Measurements from ENCODE around the gene ETV6. TPM values are rescaled to one million over a fixed set of nuclear protein-coding genes. Genes with fewer than 3 reads are reported as not detected.
A peak's percentile ranks its signal among the peaks of the same experiment; 100 is the strongest.

ETV6 gene
- total RNA-seq, 2 donors from 2014 or later: 54.6 to 64.3 TPM

GRCh38 chr12:11684811-11685210 lies 35.3 kb downstream of the ETV6 start:
- DNase-seq: no peak
- intact Hi-C loops (cut with DNase I, micrococcal nuclease): no loop called here
- ATAC-seq: no peak

- intact Hi-C loops (cut with DNase I, micrococcal nuclease): no loop called here
- ATAC-seq (peak; percentile 30), DNase-seq (no peak)
Measured at GRCh38 chr12:11685316-11685715, 35.8 kb downstream of the ETV6 start.

- intact Hi-C loops (cut with DNase I, micrococcal nuclease): no loop called here
- DNase-seq: no peak
Measured at GRCh38 chr12:11685716-11686115, 36.2 kb downstream of the ETV6 start.

GRCh38 chr12:11686120-11686519 lies 36.6 kb downstream of the ETV6 start:
- peak; percentile 67 for ATAC-seq
- intact Hi-C loops (cut with DNase I, micrococcal nuclease): no loop called here
- DNase-seq: no peak

More at GRCh38 chr12:11685716-11686115, 36.2 kb downstream of the ETV6 start:
- no peak for ATAC-seq

GRCh38 chr12:11687528-11687927 lies 38.1 kb downstream of the ETV6 start:
- DNase-seq: no peak
- intact Hi-C loops (cut with DNase I, micrococcal nuclease): no loop called here
- ATAC-seq: peak; percentile 73

GRCh38 chr12:11688379-11688778 lies 38.9 kb downstream of the ETV6 start:
- intact Hi-C loops (cut with DNase I, micrococcal nuclease): no loop called here
- ATAC-seq (no peak), DNase-seq (no peak)

GRCh38 chr12:11688831-11689230 lies 39.4 kb downstream of the ETV6 start:
- DNase-seq: no peak
- intact Hi-C loops (cut with DNase I, micrococcal nuclease): no loop called here
- no peak for ATAC-seq

GRCh38 chr12:11689591-11690186 lies 40.2 kb downstream of the ETV6 start:
- no peak for DNase-seq
- ATAC-seq: no peak
- intact Hi-C loops (cut with DNase I, micrococcal nuclease): no loop called here

GRCh38 chr12:11693067-11693466 lies 43.6 kb downstream of the ETV6 start:
- DNase-seq (no peak), ATAC-seq (no peak)
- intact Hi-C loops (cut with DNase I, micrococcal nuclease): no loop called here

- DNase-seq: no peak
- ATAC-seq: no peak
- intact Hi-C loops (cut with DNase I, micrococcal nuclease): no loop called here
Measured at GRCh38 chr12:11693601-11694000, 44.1 kb downstream of the ETV6 start.

GRCh38 chr12:11694528-11694927 lies 45.1 kb downstream of the ETV6 start:
- intact Hi-C loops (cut with DNase I, micrococcal nuclease): no loop called here
- DNase-seq: no peak
- no peak for ATAC-seq

GRCh38 chr12:11695321-11695720 lies 45.8 kb downstream of the ETV6 start:
- intact Hi-C loops (cut with DNase I, micrococcal nuclease): no loop called here
- DNase-seq: no peak
- no peak for ATAC-seq

GRCh38 chr12:11696084-11696483 lies 46.6 kb downstream of the ETV6 start:
- no peak for ATAC-seq
- intact Hi-C loops (cut with DNase I, micrococcal nuclease): no loop called here

GRCh38 chr12:11697131-11697530 lies 47.7 kb downstream of the ETV6 start:
- ATAC-seq (no peak), DNase-seq (no peak)
- intact Hi-C loops (cut with DNase I, micrococcal nuclease): no loop called here

More at GRCh38 chr12:11696084-11696483, 46.6 kb downstream of the ETV6 start:
- no peak for DNase-seq

GRCh38 chr12:11697670-11698387 lies 48.4 kb downstream of the ETV6 start:
- ATAC-seq: no peak
- intact Hi-C loops (cut with DNase I, micrococcal nuclease): no loop called here
- DNase-seq: no peak

- ATAC-seq (no peak), DNase-seq (no peak)
- intact Hi-C loops (cut with DNase I, micrococcal nuclease): no loop called here
Measured at GRCh38 chr12:11698729-11699128, 49.3 kb downstream of the ETV6 start.

- intact Hi-C loops (cut with DNase I, micrococcal nuclease): no loop called here
- DNase-seq: no peak
- peak; percentile 18 for ATAC-seq
Measured at GRCh38 chr12:11701433-11701832, 52.0 kb downstream of the ETV6 start.

- ATAC-seq: no peak
- intact Hi-C loops (cut with DNase I, micrococcal nuclease): no loop called here
- no peak for DNase-seq
Measured at GRCh38 chr12:11702959-11703358, 53.5 kb downstream of the ETV6 start.

GRCh38 chr12:11703378-11703777 lies 53.9 kb downstream of the ETV6 start:
- no peak for DNase-seq
- intact Hi-C loops (cut with DNase I, micrococcal nuclease): no loop called here
- ATAC-seq: no peak

- no peak for ATAC-seq
- intact Hi-C loops (cut with DNase I, micrococcal nuclease): no loop called here
- no peak for DNase-seq
Measured at GRCh38 chr12:11704089-11704488, 54.6 kb downstream of the ETV6 start.

- ATAC-seq (no peak), DNase-seq (no peak)
- intact Hi-C loops (cut with DNase I, micrococcal nuclease): no loop called here
Measured at GRCh38 chr12:11705010-11705409, 55.5 kb downstream of the ETV6 start.

Measured in left colon (tissue), 2 donors.